Stimulated activated CD4-positive, alpha-beta T cell treated with anti-CD3 and anti-CD28 coated beads, Interleukin-2, amount 100 ng/mL, for 24 hours (primary cell): Measurements from ENCODE around the gene CNGB1.
"Not testable (repeated sequence)": the region's sequence is repeated elsewhere in the genome, so short reads cannot be mapped to it uniquely, and the experiment has no call there.

ENCODE experiments used
- DNase-seq, 2 donors: peaks; one replicate each; pipeline ENCODE4 v3.0.0-alpha.2; 2020

Gene CNGB1

DNA sequence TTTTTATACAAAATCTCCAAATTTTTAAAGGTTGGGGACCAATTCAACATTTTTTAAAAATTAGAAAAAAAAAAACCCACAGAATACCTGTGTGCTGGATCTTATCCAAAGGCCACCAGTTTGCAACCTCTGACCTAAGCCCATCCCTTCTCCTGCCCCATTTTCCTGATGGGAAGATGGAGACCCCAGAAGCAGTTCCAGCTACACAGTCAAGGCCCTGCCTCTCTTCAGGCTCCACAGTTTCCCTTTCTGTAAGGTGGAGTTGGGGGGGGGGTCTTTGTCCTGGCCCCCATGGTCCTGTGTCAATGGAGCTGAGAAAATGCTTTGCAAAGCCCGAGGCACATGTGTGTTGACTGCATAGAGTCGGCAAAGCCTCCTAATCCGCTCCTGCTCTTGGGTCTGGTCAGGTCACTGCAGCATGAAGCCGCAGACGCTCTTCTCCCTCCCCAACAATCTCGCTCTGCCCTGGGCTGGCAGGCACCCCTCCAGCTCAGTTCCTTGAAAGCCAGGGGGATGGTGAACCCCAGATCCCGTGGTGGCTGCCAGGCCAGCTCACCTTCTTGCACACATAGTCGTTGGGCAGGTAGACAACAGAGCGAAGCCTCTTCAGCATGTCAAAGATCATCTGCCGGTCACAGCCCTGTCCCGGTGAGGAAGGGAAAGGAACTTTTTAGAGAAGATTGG is 70.0 kb downstream of the CNGB1 start:
- no peak for DNase-seq

DNA sequence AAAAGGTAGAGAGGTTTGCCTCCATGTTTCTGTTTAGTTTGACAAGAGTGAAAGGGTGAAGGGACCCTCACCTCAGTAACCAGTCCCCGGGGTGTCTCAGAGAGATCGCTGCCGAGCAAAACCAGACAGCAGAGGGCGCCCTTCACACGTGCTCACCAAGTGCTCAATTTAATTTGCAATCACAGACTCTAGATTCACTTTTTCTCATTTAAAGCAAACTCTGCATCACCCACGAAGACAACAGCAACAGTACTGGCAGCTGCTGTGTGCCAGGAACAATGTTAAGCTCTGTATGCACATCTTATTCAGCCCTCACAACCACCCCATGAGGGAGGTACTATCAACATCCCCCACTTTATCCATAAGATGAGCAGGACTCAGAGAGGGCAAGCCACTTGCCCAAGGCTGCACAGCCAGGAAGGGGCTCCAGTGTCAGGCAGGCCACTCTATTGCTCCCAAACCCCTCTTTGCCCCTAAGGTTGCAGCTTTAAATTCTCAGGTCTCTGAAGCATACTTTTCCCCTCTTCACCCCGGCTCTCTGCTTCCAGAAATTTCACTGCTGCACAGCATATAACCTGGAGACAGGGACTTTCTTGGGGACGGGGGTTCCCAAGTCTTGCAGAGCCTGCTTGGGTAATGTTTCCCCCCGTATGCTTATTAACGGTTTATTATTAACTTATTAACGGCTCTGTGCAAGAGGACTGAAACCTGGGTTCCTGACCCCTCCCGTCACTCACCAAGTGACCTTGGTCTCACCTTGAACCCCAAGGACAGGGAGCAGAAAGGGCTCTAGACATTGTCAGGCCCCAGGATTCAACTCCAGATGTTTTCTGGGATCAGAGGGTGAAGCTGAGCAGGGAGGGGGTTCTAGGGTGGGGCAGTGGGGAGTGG is 70.9 kb downstream of the CNGB1 start:
- DNase-seq: peak; percentile 82 to 83

DNA sequence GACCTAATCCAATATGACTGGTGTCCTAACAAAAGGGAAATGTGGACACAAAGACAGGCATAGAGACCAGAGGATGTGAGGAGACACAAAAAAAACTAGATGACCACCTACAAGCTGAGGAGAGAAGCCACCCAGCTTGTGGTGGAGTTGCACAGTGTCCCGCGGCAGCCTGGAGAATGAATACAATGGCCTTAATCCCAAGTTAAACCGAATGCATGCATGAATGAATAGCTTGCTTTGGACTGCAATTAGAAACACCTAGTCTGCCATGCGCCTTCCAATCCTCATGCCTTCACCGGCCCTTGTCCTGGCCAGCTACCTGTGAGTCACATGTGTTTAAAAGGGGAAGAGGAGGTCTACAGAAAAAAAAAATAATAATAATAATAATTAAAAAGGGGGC is 72.0 kb downstream of the CNGB1 start:
- no peak for DNase-seq

DNA sequence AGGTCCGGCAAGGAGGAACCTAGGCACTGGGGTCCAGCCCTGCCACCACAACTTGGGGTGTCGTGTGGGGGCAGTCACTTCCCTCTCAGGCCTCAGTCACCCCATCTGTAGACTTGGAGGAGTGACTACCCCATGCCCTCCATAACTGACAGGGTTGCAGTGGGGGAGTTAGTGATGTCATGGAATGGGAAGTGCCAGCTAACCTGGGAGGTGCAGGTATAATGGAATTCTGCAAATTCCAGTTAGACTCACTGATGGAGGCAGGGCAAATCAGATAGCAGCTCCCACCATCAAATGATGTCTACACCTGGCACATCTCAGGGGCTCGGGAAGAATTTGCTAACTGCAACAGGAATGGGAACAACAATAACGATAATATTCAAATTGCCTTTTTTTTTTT is 72.9 kb downstream of the CNGB1 start:
- DNase-seq: no peak

DNA sequence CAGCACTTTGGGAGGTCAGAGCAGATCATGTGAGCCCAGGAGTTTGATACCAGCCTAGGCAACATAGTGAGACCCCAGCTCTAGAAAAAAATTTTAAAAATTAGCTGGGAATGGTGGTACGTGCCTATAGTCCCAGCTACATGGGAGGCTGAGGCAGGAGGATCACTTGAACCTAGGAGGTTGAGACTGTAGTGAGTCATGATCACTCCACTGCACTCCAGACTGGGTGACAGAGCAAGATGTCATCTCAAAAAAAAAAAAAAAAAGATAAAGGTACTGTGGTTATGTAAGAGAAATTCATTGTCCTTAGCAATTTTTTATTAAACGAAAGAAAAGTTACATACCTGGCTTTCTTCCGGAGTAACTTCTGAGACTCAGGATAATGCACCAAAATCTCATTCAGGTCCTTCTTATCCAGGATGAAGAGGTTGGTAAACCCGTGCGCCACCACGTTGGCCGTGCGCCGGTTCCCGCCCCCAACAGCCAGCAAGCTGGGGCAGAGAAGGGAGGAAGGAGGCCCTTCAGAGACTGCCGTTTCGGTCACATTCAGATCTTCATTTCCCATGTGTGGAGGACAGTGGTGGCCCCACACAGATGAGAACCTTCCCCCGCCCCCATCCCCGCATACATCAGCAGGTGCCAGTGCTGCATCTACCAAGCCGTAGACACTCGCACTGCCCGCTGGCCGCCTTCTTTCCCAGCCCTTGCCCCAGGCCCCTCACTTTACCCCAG is 73.7 kb downstream of the CNGB1 start:
- DNase-seq: no peak

DNA sequence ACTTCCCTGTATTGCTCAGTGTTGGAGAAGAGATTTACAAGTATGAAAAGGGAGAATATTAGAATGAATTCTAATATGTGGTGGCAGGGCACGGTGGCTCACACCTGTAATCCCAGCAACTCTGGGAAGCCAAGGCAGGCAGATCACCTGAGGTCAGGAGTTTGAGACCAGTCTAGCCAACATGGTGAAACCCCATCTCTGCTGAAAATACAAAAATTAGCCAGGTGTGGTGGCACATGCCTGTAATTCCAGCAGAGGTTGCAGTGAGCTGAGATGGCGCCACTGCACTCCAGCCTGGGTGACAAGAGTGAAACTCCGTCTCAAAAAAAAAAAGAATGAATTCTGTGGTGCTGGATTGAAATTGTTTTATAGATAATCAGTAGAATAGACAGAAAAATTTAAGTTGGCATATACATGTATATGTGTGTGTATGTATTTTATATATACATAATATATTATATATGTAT is 75.8 kb downstream of the CNGB1 start:
- not testable (repeated sequence) for DNase-seq

DNA sequence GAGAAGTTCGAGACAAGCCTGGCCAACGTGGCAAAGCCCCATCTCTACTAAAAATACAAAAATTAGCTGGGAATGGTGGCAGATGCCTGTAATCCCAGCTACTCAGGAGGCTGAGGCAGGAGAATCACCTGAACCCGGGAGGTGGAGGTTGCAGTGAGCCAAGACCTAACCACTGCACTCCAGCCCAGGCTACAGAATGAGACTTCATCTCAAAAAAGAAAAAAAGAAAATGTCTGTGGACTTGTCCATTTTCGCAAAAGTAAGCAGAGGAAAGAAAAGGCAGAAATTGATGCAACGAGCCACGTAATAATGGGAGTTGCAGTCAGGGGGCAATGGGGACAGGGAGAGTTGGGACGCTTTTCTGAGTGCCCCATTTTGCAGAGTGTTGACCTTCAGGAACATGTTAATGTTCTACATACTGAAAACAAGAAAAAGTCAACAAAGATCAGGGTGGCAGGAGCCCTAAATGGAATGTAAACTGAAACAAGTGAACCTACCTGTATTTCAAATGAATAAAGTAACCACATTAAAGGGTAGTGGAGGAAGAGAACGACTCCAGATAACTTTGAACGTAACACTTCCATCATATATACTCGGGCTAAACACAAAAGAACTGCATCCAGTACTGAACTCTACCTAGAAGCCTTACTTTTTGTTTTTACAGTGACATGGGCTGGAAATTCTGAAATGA is 76.4 kb downstream of the CNGB1 start:
- DNase-seq: no peak

DNA sequence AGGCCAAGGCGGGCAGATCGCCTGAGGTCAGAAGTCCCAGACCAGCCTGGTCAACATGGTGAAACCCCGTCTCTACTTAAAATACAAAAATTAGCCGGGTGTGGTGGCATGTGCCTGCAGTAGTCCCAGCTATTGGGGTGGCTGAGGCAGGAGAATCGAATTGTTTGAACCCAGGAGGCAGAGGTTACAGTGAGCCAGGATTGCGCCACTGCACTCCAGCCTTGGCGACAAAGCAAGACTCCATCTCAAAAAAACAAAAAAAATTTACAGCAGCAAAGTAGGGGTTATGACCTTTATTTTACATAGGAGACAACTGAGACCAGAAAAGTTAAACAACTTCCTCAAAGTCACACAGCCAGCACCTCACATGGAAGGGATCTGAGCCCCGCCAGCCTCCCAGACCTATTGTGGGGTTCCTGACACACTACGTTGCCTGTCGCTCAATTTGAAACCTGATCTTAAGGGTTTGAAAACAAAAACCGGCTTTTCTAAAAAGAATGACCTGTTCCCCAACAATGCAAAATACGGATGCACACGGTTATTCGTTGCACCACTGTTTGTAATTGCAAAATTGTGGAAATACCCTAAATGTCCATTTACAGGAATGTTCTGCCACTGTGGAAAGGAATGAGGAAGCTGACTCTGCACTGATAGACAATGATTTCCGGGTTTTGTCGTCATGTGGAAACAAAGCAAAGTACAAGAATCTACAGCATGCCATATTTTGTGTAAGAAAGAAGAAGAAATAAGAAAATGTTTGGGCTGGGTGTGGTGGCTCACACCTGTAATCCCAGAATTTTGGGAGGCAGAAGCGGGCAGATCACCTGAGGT is 77.2 kb downstream of the CNGB1 start:
- DNase-seq: no peak

DNA sequence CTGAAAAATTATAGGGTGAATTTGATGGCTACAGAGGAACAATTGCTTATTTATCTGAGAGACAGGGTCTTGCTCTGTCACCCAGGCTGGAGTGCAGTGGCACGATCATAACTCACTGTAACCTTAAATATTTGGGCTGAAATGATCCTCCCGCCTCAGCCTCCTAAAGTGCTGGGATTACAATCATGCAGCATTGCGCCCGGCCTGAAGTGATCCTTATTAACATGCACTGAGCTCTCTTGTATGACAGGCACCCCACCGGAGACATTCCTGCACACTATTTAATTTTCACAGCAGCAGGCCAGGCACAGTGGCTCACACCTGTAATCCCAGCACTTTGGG is 77.7 kb downstream of the CNGB1 start:
- DNase-seq: no peak

DNA sequence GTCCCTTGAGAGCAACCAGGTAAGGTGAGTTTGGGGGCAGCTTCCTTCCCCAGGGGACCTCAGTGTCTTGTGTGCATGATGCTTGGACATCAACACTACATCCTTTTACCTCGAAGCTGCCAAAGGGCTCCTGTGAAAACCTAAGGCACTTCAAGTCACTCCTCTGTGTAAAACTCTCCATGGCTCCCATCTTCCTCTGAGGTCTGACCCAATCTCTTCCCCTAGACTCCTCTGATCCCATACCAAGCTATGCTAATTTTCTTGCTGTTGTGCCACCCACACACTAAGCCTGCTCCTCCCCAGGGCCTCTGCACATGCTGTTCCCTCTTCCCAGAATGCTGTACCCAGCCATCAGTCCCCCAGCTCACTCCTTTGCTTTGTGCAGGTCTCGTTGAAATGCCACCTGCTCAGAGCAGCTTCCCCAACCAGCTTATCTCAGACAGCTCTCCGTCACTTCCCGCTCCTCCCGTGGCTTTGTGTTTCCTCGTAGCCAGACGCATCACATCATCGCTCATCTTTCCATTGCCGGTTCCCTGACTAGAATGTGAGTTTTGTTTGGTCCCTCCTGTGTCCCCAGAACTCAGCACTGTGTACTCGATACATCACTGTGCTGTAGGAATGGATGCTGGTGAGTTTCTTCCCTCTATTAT is 78.4 kb downstream of the CNGB1 start:
- no peak for DNase-seq

DNA sequence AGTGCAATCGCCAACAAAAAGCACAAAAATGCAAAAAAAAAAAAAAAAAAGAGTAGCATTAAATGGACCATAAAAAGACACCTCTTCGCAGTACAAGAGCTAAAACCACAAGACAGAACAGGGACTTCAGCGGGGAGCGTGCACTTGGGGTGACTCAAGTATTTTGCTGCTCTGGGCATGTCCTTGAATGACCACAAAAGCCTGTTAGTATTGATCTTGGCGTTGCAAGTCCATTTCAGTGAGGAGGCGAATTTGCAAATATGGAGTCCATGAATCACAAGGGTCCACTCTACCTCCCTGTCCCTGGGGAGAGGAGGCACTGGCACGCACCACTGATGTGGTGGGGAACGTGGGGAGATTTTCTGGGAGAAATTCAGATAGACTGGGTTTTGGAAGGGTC is 78.9 kb downstream of the CNGB1 start:
- no peak for DNase-seq

DNA sequence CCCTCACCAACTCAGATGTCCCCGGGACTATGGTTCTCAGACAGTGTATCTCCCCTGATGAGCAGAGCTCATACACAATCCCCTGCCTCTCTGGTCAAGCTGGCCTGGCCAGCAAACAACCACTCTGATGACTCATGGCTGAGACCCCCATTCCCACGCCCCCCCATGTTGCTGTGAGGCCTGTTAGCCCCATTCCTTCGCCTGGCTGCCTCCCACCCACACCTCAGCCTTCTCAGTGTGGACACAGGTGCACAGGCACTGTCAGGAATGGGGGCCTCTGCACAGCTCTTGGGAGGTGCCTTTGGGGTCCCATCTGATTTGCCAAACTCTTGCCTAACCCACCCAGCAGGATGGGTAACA is 80.2 kb downstream of the CNGB1 start:
- no peak for DNase-seq

DNA sequence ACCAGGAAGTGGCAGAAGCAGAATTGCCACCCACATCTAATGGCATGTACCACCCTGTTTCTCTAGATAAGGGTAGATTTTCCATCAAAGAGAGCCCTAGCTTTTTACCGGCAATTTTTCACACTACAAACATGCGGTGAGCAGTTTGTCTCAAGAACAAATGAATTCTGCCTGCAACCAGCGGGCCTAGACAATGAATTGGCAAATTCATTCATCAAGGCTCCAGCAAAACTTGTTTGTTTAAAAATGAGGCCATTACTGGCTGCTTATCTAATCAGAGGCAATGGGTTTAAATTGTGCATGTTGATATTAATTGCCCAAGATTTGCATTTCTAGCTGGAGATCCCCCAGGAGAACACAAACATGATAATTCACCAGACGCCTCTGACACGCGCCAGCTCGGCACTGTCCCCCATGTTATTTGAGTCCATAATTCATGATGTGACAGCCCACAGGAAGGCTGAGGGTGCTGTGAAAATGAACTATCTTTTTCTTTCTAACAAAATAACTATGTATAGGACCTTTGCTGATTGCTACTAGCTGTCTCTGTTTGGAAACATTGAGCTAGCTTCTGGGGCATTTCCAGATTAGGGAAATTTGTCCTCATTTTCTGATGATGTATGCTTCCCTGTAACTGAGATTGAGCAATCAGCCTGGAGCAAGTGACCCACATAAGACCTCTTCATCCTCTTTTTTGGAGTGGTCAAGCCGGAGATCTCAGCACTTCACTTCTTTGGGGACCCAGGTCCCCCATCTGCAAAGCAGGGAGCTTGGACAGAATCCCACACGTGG is 80.8 kb downstream of the CNGB1 start:
- no peak for DNase-seq

DNA sequence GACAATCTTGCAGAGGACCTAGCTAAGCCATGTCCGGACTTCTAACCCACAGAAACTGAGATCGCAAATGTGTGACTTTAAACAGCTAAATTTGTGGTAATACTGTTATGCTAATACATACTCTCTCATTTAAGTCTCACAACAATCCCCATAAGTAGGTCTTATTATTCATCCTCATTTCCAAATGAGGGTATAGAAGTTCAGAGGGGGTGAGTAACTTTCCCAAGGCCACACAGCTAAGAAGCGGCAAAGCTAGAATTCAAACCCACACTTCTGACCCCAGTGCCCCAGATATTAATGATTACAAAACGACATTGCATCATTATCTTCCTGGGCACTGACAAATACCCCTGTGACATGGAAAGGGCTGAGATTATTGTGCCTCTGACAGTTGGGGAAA is 81.4 kb downstream of the CNGB1 start:
- DNase-seq: no peak

DNA sequence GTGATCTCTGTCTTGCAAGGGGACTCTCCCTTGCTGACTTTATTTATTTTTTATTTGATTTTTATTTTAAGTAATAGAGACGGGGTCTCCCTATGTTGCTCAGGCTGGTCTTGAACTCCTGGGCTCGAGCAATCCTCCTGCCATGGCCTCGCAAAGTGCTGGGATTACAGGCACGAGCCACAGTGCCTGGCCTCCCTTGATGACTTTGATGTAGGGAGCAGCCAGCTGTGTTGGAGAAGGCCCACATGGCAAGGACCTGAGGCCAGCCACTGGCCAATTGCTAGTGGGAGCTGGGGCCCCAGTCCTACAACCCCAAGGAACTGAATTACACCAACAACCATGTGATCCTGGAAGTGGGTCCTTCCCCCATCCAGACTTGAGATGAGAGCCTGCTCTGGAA is 81.8 kb downstream of the CNGB1 start:
- no peak for DNase-seq

DNA sequence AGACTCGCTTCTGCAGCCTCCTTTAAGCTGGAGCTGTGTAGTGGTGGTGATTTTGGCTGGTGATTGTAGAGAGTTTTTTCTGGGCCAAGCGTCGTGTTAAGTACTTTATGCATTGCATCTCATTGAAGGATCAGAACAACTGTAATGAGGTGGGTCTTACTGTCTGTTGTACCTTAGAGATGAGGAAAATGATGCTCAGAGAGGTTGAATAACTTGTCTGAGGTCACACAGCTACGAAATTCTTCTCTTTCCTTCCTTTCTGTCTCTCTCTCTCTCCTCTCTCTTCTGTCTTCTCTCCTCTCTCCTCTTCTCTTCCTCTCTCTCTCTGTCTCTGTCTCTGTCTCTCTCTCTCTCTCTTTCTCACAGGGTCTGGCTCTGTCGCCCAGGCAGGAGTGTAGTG is 82.8 kb downstream of the CNGB1 start:
- DNase-seq: no peak

DNA sequence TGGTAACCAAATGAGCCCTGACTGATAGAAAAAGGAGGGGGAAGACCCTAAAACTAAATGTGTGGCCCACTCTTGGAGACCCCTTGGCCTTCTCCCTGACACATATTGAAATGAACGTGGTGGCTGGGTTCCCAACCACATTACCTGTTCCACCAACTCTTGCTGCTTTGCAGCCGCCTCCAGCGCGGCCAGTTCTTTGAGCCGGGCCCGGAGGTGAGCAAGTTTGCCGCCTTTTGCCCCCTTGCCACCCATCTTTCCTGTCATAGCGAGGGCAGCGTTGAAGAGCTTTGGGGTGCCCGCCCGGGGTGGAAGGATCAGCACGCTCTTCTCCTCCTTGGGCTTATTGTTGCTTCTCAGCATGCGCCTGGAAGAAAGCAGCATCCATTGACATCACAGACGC is 83.2 kb downstream of the CNGB1 start:
- DNase-seq: no peak

DNA sequence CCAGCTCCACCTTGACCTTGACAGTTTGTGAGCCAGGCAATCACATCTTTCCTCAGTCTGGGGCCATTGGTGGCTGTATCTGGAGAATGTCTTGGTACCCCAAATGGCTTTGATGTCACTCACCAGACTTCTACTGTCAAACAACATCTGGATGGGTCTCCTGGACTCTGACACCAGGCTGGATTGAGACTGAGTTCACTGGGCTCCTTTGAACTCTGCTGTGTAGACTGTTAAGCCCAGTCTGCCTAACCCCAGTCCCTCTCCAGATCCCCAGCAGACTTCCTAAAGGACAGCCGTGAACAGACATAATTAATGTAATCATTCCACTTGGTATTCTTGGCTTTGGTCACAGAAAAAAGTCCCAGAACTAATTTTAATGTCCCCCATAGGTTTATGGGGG is 84.5 kb downstream of the CNGB1 start:
- no peak for DNase-seq

DNA sequence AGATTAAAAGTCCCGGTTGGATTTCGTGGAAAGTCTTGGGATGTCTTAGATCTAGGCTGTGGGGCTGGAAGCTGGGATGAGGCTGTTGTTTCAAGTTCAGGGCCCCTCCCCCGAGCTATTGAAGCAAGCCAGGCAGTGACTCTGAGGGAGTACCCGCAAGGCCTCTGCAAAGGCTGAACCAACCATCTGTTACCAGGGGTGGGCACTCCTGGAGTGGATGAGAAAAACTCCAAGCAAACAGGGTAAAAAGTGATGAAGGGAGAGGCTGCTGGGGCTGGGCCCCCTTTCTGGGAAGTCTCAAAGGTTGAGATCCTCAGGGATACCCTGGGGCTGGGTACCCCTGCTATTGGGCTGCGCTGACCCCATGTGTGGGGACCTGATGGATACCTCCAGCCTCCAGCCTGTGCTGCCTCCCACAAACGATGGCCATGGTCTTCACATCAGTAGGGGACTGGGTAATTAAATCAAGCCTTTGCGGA is 86.2 kb downstream of the CNGB1 start:
- DNase-seq: no peak

DNA sequence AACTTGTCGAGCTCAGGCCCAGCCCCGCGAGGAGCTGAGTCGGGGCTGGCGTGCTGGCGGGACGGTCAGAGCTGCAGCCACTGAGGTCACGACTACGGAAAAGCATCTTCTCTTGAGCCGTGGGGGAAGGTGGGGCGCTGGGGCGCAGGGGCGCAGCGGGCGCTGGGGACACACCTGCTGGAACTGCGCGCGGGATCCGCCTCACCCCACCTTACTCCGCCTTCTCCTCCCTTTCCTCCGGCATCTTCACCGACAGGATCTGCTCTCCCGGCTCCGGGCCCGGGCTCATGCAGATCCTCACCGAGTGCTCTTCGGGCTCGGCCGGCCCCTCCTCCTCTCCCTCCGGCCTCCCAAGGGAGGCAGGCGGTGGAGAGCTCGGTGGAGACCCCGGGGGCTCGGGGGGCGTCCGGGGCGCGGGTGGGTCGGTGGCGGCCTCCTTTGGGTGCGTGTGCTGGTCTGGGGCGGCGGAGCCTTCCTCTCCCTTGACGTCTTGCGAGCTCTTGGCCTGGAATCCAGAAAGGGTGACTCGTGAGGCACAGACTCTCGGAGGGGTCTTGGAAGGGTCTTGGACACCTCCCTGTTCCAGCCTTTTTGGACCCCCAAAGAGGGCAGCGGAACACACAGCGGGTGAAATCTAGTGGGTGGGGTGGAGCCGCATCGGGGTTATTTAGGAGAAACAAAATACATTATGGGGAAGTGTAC is 86.8 kb downstream of the CNGB1 start:
- DNase-seq: no peak
